HG03103 (cell line): ENCODE results near the gene FGFR2.
"Not testable (repeated sequence)": the region's sequence is repeated elsewhere in the genome, so short reads cannot be mapped to it uniquely, and the experiment has no call there.

Experiments
- ATAC-seq: cut with Tn5 transposase; IDR thresholded peaks from one replicate; pipeline ENCODE4 v1.9.1; 2021; ENCODE audit warnings: low read depth; ENCODE audit not compliant: unreplicated experiment

Gene FGFR2

GRCh38 chr10:121526801-121527221 lies 71.4 kb downstream of the FGFR2 start:
- ATAC-seq: no peak

DNA sequence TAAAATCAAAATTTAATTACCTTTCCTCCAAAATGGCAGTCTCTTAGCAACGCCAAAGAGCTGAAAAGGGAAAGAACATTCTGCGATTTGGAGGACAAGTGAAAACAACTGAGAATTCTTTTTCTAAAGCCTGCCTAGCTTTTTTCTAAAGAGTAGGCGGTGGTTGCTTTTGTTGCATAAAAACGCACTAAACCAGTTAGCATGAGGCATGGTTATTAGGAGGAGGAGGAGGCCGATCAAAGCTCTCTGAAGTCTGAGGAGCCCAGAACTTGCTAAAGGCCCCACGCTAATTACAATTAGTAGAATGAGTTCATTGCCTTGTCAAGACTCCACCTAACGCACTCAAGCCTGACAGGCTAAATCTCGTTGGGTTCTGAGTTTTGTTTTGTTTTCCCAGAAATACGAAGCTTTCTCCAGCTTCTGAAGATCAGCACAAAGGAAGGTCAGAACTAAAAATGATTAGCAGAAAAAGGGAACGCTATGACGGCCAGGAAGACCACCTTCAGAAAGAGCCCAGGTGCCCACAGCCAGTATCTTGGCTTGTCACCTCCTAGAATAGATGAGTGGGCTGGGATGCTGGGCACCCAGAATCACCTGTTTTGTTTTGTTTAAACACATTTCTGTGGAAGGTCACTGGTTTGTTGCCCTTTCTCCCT lies 72.0 kb downstream of the FGFR2 start:
- ATAC-seq: no peak

DNA sequence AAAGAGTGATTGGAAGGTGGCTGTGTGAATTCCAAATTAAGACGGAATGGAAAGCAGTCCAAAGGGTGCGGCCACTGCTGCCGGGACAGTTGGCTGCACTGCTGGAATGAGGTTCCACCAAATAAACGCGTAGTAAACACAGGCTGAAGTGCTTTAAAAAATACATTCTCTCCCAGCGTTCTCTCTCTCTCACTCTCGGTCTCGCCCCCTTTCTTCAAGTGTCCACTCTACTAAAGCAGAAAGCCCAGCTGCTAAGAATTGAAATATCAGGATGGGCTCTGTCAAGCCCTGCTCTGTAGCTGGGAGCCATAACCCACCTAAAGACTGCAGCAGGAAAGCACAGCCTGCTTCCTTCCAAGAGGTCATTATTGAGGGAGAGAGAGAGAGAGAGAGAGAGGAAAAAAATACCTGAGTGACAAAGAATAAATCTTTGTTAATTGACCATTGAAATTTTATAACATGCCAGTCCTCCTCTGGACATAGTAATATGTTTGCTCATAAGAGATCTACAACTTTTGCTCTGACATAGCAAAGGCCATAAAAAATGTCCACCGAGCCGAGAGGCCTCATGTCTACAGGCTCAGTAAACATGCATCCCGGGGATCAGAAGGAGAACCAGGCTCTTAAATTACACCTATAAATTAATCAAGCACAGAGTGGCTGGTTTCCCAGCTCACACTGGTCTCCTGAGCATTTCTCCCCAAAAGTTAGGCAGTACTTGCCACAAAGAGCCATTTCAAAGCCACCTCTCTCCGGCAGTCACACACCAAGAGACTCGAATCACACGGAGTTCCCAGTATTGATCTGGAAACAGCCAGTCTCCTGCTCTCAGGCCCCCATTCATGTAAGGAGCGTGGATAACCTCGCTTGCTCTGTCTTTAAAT lies 72.8 kb downstream of the FGFR2 start:
- ATAC-seq: no peak

DNA sequence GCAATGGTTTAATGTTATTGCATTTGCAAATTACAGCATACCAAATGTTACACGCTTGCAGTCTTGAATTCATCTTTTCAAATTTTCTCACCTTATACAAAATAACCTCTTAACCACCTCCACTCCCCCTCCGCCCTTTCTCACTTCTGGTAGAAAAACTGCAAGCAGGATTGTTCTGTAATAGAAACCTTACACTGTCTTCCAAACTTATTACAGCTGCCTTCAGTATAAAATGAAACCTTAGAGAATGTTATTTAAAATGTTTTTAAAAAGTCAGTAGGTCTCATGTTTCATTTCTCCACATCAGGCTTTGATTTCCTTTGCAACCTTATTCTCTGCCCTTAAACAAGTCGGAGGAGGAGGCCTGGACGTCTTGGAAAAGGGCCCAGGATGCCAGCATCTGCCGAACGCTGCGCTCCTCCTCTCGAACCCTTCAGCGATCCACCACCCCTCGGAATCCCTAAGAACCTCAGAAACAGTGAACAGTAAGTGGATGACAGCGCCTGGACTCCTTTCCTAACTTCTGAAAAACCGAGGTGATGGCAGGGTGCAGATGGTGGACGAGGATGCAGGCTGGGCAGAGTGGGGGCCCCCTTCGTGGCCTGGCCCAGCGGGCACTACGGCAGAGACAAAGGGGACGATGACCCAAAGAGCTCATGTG lies 74.0 kb downstream of the FGFR2 start:
- ATAC-seq: no peak

GRCh38 chr10:121522831-121523230 lies 75.4 kb downstream of the FGFR2 start:
- no peak for ATAC-seq

GRCh38 chr10:121521794-121522556 lies 76.3 kb downstream of the FGFR2 start:
- no peak for ATAC-seq

DNA sequence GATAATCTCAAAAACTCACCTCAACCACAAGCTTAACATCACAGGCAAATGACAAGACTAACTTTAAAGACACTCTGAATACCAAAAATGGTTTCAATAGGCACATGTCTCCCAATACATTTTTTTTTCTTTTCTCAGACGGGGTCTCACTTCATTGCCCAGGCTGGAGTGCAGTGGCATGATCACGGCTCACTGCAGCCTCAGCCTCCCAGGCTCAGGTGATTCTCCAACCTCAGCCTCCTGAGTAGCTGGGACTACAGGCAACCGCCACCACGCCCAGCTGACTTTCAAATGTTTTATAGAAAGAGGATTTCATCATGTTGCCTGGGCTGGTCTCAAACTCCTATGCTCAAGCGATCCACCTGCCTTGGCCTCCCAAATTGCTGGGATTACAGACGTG lies 77.7 kb downstream of the FGFR2 start:
- not testable (repeated sequence) for ATAC-seq

GRCh38 chr10:121519901-121520493 lies 78.2 kb downstream of the FGFR2 start:
- ATAC-seq: no peak

DNA sequence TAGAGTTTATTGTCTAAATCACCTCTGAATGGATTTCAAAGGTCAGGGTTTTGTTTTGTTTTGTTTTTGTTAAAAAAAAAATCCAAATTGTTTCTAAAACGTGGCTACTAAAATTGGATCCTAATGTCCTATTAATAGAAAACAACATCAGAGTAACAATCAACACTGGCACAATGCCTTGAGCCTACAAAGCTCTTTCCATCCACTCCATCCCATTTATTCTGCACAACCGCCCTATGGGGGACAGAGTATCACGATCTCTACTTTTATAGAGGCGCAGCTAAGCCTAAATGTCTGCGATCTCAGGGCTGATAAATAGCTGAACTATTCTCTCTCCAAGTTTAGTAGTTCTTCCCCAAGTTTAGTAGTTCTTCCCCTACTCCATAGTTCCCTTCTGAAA lies 78.8 kb downstream of the FGFR2 start:
- no peak for ATAC-seq

GRCh38 chr10:121518333-121518732 lies 79.9 kb downstream of the FGFR2 start:
- ATAC-seq: no peak

DNA sequence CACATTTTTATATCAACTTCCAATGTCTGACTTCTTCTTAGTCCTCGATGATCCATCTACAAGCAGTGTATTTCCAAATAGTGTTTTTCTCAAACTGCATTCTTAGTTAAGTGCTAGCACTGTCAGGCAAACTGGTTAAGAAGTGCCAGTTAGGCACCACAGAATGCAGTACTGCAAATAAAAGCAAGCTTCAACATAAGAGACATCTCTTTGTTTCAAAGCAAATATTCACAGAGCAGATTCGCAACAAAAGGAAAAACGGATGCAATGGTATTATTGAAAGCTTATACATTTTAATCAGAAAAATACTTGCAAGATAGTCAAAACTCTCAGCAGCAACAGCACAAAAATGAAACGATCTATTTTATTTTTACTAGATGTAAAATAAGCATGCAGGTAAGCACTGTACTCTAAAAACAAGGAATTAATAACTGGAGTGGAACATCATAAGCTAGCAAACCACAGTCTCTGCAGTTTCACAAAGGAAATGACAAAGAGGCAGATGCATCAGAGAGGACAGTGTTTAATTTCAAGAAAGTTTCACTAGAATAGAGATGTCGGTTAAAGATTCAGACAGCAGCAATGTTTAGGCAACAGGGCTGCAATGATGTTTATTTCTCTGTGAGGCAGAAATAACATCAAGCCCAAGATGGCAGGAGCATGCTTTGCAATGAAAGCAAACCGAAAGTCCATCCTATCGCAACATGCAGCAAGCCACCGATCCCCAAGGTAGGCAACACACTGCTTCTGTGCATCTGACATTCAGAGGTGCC lies 82.0 kb downstream of the FGFR2 start:
- no peak for ATAC-seq

GRCh38 chr10:121514141-121514865 lies 83.9 kb downstream of the FGFR2 start:
- no peak for ATAC-seq

- no peak for ATAC-seq
Observed at GRCh38 chr10:121511943-121512342, 86.3 kb downstream of the FGFR2 start.

GRCh38 chr10:121511460-121511859 lies 86.8 kb downstream of the FGFR2 start:
- ATAC-seq: no peak

DNA sequence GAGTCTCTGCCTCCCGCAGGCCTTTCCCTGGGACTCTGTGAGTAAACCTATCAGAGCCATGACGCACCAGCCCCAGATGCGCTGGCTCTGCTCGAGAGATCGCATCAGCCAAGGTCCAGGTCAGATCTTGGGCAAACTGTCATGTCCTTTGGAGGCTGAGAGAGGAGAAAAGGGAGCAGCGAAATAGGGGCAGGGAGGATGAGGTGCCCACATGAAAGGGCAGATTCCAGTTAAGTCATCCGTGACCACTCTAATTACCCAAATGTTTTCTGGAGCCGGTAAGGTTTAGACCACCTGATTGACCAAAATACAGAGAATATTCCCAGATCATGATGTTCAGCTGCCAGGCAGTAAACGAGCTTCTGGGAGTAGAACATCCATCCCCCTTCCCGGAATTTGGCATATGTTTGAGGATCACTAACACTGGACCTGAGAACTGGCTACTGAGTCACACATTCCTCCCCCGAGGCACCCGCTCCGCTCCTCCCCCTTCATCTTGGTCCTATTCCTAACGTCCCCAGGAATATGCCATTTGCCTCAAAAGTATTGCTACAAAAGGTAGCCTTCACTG lies 88.0 kb downstream of the FGFR2 start:
- no peak for ATAC-seq

- ATAC-seq: no peak
Observed at GRCh38 chr10:121509796-121510195, 88.4 kb downstream of the FGFR2 start.

GRCh38 chr10:121509112-121509511 lies 89.1 kb downstream of the FGFR2 start:
- ATAC-seq: no peak

DNA sequence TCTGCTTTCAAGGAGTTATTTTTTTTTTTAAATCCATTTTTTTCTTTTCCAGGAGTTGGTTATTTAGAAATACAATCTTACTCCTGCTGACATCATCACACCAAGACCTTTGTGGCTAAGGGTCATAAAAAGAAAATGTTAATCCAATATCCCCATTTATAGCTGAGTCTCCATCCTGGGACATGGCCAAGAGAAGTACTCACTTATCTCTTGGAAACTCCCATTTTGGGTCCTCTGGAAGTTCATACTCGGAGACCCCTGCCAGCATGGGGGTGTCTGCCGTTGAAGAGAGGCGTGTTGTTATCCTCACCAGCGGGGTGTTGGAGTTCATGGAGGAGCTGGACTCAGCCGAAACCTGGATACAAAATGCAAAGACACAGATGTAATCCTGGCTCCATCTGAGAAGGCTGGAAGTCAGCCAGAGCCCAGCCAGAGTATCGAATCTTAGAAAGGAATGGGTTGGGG lies 94.6 kb downstream of the FGFR2 start:
- no peak for ATAC-seq
